Esophagus muscularis mucosa (tissue), 4 donors: ENCODE measurements around the gene PRKCE. TPM values are rescaled to one million over a fixed set of nuclear protein-coding genes. Genes with fewer than 3 reads are reported as not detected.
A peak's percentile ranks its signal among the peaks of the same experiment; 100 is the strongest.

ENCODE experiments used
- DNase-seq: peaks from one replicate; pipeline ENCODE4 v3.0.0-alpha.2; 2017; ENCODE audit errors: extremely low spot score
- H3K27ac ChIP-seq, 4 donors: fragments of 200-600 bp; sonication (generic); replicated peaks in 1 of 4; 1 replicate in 3 of 4; 2 replicates in 1 of 4; pipeline ENCODE4 v1.5.1; 2016 to 2019; ENCODE audit warnings: mild to moderate bottlenecking in 1 of 4
- H3K27me3 ChIP-seq, 4 donors: fragments of 200-600 bp; sonication (generic); one replicate each; pipeline versions ENCODE4 v1.5.1 to v1.6.0; 2016 to 2019
- H3K36me3 ChIP-seq, 4 donors: fragments of 200-600 bp; sonication (generic); one replicate each; pipeline ENCODE4 v1.5.1; 2016 to 2019
- H3K4me1 ChIP-seq, 4 donors: fragments of 200-600 bp; sonication (generic); one replicate each; pipeline ENCODE4 v1.5.1; 2016 to 2019
- H3K4me3 ChIP-seq, 4 donors: fragments of 200-600 bp; sonication (generic); 1 replicate in 2 of 4; 2 replicates in 2 of 4; pipeline ENCODE4 v1.5.1; 2016 to 2019; ENCODE audit warnings: mild to moderate bottlenecking in 4 of 4, moderate library complexity in 1 of 4
- H3K9me3 ChIP-seq, 4 donors: fragments of 200-600 bp; sonication (generic); 1 replicate in 3 of 4; 2 replicates in 1 of 4; pipeline ENCODE4 v1.5.1; 2016 to 2019
- CTCF ChIP-seq, 3 experiments: fragments of 200-600 bp in 2 of 3; fragments of 450-650 bp in 1 of 3; sonication (generic) in 2 of 3; IDR thresholded peaks; one replicate each; pipeline ENCODE4 v1.5.1; 2017 to 2019; ENCODE audit warnings: antibody characterized with exemption in 3 of 3, mild to moderate bottlenecking in 2 of 3, moderate library complexity in 1 of 3
- EP300 ChIP-seq: sonication (generic); formaldehyde crosslinking; IDR thresholded peaks from one replicate; pipeline ENCODE4 v1.6.1; 2017; ENCODE audit warnings: antibody characterized with exemption
- POLR2A ChIP-seq: fragments of 450-650 bp; IDR thresholded peaks from one replicate; pipeline ENCODE4 v1.6.1; 2017; ENCODE audit warnings: antibody characterized with exemption, moderate library complexity, mild to moderate bottlenecking, low read depth
- POLR2AphosphoS5 ChIP-seq, 2 donors: sonication (generic); formaldehyde crosslinking; IDR thresholded peaks; one replicate each; pipeline ENCODE4 v1.6.1; 2017; ENCODE audit warnings: antibody characterized with exemption in 2 of 2
- WGBS: methylation state at CpG from one replicate; pipeline ENCODE4 v1.1.5; 2018; 5-methylcytosine and 5-hydroxymethylcytosine counted together
- intact Hi-C: fragments of 100-400 bp; cut with DNase I; formaldehyde crosslinking; loops from one replicate; pipeline ENCODE4 v1.15.1; 2023
- total RNA-seq, 4 donors: library from RNA; depleted of rRNA; stranded (reverse); fragments of >200 nt; gene quantifications; one replicate each; pipeline versions ENCODE4 v1.1.0 to v1.2.1, GENCODE V29; 2016

The PRKCE gene
- total RNA-seq, 4 donors from 2014 or later: 11.6 to 21.1 (median 13.0) TPM

- Histone ChIP-seq H3K27ac (no peak overlapping the region), H3K27me3 (no peaks in the 10 kb centered on the region), H3K4me1 (peaks cover 6 to 34% (median 24%) of the 10 kb centered on the region in 4 donors), H3K9me3 (no peaks in the 10 kb centered on the region), H3K4me3 (no peak overlapping the region), H3K36me3 (no peaks in the 10 kb centered on the region)
- no peak for DNase-seq
- TF ChIP-seq EP300: no peak
- intact Hi-C loops: no loop called here
- WGBS: 88% methylated on average over 5 of the region's 5 CpGs
Measured at GRCh38 chr2:46122318-46122976, 471.0 kb downstream of the PRKCE start.

DNA sequence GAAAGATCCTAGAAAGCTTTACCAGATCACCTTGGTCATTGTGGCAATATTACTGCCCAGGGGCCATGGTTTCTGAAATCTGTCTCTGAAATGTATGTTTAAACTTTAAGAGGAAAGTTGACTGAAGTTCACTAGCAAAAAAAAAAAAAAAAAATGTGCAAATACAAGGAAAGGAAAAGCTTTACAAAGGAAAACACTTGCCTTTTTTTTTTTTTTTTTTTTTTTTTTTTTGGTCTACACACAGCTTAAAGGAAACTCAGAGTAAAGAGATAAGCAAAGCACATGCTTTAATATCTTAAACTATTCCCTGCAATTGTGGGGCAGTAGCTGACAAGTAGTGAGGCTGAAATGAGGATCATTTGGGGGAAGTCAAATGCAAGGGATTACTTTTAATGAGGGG lies 471.5 kb downstream of the PRKCE start:
- intact Hi-C loops: no loop called here
- Histone ChIP-seq H3K27ac (no peak overlapping the region), H3K4me3 (no peak overlapping the region), H3K27me3 (no peaks in the 10 kb centered on the region), H3K36me3 (no peaks in the 10 kb centered on the region), H3K4me1 (peaks cover 4 to 33% (median 23%) of the 10 kb centered on the region in 4 donors), H3K9me3 (no peaks in the 10 kb centered on the region)
- no peak for TF ChIP-seq POLR2AphosphoS5 (IDR thresholded peaks at IDR 0.05)
- no peak for TF ChIP-seq POLR2A
- TF ChIP-seq EP300: no peak
- no peak for TF ChIP-seq CTCF (IDR thresholded peaks at IDR 0.05)
- no peak for DNase-seq

- peak; percentile 12 for DNase-seq
- Histone ChIP-seq H3K27me3 (no peaks in the 10 kb centered on the region), H3K4me1 (peaks cover 0 to 12% (median 3%) of the 10 kb centered on the region in 4 donors), H3K27ac (no peak overlapping the region), H3K36me3 (no peaks in the 10 kb centered on the region), H3K9me3 (no peaks in the 10 kb centered on the region), H3K4me3 (no peak overlapping the region)
- no peak for TF ChIP-seq EP300
- TF ChIP-seq CTCF (IDR thresholded peaks at IDR 0.05): no peak
- no peak for TF ChIP-seq POLR2AphosphoS5 (IDR thresholded peaks at IDR 0.05)
- no peak for TF ChIP-seq POLR2A
- 98% methylated on average over 4 of the region's 4 CpGs for WGBS
- intact Hi-C loops: no loop called here
Measured at GRCh38 chr2:46125798-46126197, 474.3 kb downstream of the PRKCE start.

DNA sequence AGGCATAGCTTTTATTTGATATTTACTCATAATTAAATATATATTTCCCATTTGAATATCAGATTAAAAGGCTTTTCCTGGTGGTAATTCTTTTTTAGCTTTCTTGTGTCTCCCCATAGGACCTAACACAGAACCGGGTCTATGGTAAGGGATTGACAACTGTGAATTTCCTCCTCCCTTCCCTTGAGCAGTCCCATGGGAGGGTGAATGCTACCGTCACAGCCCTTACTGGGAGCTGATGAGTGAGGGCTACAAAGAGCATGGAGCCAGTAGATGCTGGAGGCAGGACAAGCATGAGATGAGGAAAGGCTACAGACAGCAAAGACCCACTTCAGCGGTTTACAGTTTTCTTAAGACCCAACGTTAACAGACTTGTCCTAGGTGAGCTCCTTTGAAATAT lies 475.1 kb downstream of the PRKCE start:
- 91% methylated on average over 4 of the region's 4 CpGs for WGBS
- intact Hi-C loops: no loop called here
- peaks cover 0 to 9% (median 0%) of the 10 kb centered on the region in 4 donors for H3K4me1 ChIP-seq
- H3K9me3 ChIP-seq: no peaks in the 10 kb centered on the region
- DNase-seq: peak; percentile 17
- no peaks in the 10 kb centered on the region for H3K36me3 ChIP-seq
- no peak overlapping the region for H3K4me3 ChIP-seq
- no peak for TF ChIP-seq POLR2A
- TF ChIP-seq CTCF (IDR thresholded peaks at IDR 0.05): no peak
- TF ChIP-seq EP300: no peak
- no peak for TF ChIP-seq POLR2AphosphoS5 (IDR thresholded peaks at IDR 0.05)
- H3K27ac ChIP-seq: peak overlapping the region in 1 of 4 donors; percentile 26
- no peaks in the 10 kb centered on the region for H3K27me3 ChIP-seq

- no peak for DNase-seq
- Histone ChIP-seq H3K4me3 (no peak overlapping the region), H3K36me3 (no peaks in the 10 kb centered on the region), H3K9me3 (no peaks in the 10 kb centered on the region), H3K27me3 (no peaks in the 10 kb centered on the region), H3K27ac (no peak overlapping the region), H3K4me1 (peaks cover 0 to 5% (median 0%) of the 10 kb centered on the region in 4 donors)
- 77% methylated on average over 3 of the region's 3 CpGs for WGBS
- TF ChIP-seq POLR2AphosphoS5 (IDR thresholded peaks at IDR 0.05) (no peak), CTCF (IDR thresholded peaks at IDR 0.05) (no peak), POLR2A (no peak), EP300 (no peak)
- intact Hi-C loops: no loop called here
Measured at GRCh38 chr2:46127176-46127575, 475.7 kb downstream of the PRKCE start.
